ENCODE data around the gene NUP98.
"Not testable (repeated sequence)": the region's sequence is repeated elsewhere in the genome, so short reads cannot be mapped to it uniquely, and the experiment has no call there.

- TF ChIP-seq CTCF, POLR2A, EP300 (IDR thresholded peaks at IDR 0.05): not testable (repeated sequence)
These were observed 154.2 kb downstream of the NUP98 start for GRCh38 chr11:3643102-3643546.

Data from ovary (tissue), 3 donors.